Retinal pigment epithelial cell (primary cell): Measurements from ENCODE around the gene ZEB2.
"Not testable (repeated sequence)": the region's sequence is repeated elsewhere in the genome, so short reads cannot be mapped to it uniquely, and the experiment has no call there.

ENCODE experiments used
- DNase-seq: peaks from one replicate; pipeline ENCODE4 v3.0.0-alpha.2; 2010; ENCODE audit warnings: low read depth
- H3K4me3 ChIP-seq: 2 replicates; pipeline ENCODE4 v1.5.1; 2011; ENCODE audit warnings: mild to moderate bottlenecking, low read length, control low read depth, moderate library complexity
- CTCF ChIP-seq: conservative IDR thresholded peaks from 2 replicates; pipeline ENCODE4 v1.5.1; 2011; ENCODE audit warnings: low read depth, low read length, control low read depth, inconsistent platforms

ZEB2 gene

GRCh38 chr2:144366825-144367429 lies 153.0 kb downstream of the ZEB2 start:
- no peak for DNase-seq
- TF ChIP-seq CTCF: no peak
- H3K4me3 ChIP-seq: no peak overlapping the region

- no peak for DNase-seq
Observed at GRCh38 chr2:144364944-144365738, 154.8 kb downstream of the ZEB2 start.

GRCh38 chr2:144364247-144364646 lies 155.7 kb downstream of the ZEB2 start:
- not testable (repeated sequence) for H3K4me3 ChIP-seq, DNase-seq

More at GRCh38 chr2:144364944-144365738, 154.8 kb downstream of the ZEB2 start:
- H3K4me3 ChIP-seq: no peak overlapping the region
- no peak for TF ChIP-seq CTCF

GRCh38 chr2:144362401-144362800 lies 157.5 kb downstream of the ZEB2 start:
- no peak overlapping the region for H3K4me3 ChIP-seq
- no peak for TF ChIP-seq CTCF
- no peak for DNase-seq

DNA sequence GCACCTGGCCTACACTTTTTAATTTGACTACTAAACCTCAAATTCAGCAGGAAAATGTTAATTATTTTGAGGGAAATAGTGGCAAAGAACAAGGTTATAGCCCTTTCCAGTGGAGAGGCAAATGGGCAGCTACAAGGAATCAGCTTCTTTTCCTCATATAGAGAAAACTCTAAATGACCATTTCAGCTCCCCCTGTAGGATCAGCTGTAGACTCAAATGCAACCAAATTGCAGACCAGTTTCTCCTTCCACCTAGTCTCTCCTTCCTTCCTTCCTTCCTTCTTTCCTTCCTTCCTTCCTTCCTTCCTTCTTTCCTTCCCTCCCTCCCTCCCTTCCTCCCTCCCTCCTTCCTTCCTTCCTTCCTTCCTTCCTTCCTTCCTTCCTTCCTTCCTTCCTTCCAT lies 158.2 kb downstream of the ZEB2 start:
- no peak for TF ChIP-seq CTCF
- DNase-seq: no peak
- H3K4me3 ChIP-seq: no peak overlapping the region

DNA sequence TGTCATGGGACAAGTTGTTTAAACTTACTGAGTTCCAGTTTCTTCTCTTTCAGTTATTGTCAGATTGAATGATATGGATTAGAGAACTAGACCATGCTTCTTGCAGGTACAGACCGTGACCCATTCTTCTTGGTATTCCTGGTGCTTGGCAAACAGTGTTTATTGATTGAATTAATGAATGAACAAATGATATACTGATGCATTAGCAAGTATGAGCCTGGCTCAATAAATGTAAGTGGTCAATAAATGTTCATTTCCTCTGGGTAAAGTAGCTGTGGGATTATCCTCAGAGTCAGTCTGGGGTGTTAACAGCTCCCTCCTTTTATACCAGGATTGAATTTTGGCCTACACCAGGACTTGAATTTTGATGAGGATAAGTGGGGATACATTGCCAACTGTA lies 160.2 kb downstream of the ZEB2 start:
- DNase-seq: no peak
- no peak overlapping the region for H3K4me3 ChIP-seq
- TF ChIP-seq CTCF: no peak

GRCh38 chr2:144358979-144359541 lies 160.9 kb downstream of the ZEB2 start:
- no peak overlapping the region for H3K4me3 ChIP-seq
- no peak for TF ChIP-seq CTCF
- no peak for DNase-seq
